GM19397 (cell line): Measurements from ENCODE around the gene PDIA6.
"Not testable (repeated sequence)": the region's sequence is repeated elsewhere in the genome, so short reads cannot be mapped to it uniquely, and the experiment has no call there.

Source experiments
- ATAC-seq: cut with Tn5 transposase; IDR thresholded peaks from one replicate; pipeline ENCODE4 v1.9.1; 2021; ENCODE audit warnings: mild to moderate bottlenecking, moderate library complexity; ENCODE audit not compliant: unreplicated experiment

The PDIA6 gene

DNA sequence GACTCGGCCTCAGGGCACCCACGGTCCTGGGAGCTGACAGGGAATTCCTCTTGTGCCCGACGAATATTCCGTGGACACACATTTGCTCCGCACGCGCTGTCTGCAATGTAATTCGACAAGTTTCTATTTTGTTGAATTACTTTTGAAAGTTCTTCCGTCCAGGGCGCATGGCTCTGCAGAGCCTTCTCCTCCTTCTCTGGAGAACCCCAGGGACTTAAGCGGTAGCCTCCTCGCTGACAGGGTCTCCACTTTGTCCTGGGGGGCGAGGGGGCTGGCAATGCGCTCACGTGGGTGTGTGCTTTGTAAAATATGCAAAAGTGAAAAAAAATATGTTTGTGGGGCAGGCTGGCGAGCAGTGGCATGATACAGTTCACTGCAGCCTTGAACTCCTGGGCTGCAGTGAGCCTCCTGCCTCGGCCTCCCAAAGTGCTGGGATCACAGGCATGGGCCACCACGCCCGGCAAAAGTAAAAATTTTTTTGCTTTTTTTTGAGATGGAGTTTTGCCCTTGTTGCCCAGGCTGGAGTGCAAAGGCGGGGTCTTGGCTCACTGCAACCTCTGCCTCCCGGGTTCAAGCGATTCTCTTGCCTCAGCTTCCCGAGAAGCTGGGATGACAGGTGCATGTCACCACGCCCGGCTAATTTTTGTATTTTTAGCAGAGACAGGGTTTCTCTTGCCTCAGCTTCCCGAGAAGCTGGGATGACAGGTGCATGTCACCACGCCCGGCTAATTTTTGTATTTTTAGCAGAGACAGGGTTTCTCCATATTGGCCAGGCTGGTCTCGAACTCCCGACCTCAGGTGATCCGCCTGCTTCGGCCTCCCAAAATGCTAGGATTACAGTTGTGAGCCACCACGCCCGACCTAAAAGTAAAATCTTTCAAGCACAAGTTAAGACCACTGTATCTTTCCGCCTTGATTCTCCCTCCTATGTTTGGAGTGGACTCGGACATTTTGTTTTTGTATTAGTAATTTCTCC, 866 bp upstream of the PDIA6 start:
- ATAC-seq: not testable (repeated sequence)

DNA sequence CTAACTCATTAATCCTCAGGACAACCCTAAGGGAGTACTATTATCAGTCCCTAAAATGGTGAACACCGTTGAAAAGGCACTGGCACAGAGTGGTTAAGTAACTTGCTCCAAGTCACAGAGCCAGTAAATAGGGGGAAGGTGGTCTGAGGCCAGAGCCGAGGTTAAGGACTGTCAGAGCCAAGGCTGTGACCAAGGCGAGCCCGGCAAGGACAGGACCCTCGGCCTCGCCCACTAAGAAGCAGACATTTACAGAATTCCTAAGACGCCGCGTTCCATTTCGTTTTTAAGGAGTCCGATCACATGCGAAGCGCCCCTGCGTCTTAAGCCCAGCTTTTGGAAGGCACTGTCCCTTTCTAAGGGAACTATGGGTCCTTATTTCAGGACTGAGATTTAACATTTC, 1.1 kb downstream of the PDIA6 start:
- ATAC-seq: no peak

DNA sequence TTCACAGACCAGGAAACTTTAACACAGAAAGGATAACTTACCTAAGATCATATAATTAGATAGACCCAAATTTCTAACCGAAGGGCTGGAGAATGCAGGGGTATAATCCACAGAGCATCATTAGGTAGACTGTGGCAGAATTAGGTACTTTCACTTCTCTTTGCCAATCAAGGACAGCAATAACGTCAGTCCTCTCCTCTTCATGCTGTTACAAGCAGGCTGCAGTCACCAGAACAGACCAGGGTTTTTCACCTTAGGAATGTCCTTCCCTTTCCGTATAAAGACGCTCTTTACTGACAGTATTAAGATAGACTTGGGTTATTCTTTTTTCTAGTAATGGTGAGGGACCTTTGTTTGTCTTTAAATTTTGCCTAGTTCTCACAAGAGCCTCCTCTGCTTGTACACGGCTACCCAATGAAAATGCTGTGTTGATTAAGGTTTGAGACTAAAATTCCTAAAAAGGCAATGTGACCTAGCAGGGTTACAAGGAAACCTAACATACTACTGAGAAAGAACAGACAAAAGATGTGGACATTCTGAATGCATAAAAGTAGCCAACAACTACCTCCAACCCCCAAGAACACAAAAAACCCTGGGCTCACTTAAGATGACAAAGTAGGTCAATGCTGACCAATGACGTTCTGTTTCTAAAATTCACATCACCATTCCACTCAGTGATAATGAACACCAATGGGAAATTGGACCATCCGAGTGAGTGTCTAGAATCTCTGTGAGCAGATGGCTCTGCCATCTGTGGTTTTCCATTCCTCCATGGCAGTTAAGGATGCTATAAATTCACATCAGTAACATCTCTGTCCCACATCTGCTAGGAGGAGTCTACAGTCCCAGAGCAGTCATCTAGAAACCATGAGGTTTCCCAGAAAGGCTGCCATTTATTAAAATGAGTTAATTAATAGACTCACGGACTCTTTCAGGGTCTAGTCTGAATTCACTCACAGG, 2.1 kb downstream of the PDIA6 start:
- ATAC-seq: no peak

DNA sequence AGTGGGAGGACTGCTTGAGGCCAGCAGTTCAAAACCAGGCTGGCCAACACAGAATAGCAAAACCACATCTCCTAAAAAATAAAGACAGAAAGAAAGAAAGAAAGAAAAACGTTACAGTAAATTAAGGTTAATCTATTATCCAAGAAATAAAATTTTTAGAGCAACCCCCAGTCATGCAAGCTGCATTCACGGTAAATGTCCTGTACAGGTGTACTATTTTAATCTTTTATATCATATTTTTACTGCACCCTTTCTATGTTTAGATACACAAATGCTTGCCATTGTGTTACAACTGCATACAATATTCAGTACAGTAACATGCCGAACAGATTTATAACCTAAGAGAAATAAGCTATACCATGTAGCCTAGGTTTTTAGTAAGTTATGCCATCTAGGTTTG, 6.0 kb downstream of the PDIA6 start:
- no peak for ATAC-seq

DNA sequence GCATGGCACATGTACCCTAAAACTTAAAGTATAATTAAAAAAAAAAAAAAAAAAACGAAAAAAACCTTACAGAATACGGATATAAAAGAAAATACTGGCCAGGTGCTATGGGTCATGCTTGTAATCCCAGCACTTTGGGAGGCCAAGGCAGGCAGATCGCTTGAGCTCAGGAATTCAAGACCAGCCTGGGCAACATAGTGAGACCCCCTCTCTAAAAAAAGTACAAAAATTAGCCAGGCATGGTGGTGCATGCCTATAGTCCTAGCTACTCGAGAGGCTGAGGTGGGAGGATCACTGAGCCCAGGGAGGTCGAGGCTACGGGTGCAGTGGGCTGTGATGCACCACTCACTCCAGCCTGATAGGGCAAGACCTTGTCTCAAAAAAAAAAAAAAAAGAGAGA, 6.6 kb downstream of the PDIA6 start:
- not testable (repeated sequence) for ATAC-seq

DNA sequence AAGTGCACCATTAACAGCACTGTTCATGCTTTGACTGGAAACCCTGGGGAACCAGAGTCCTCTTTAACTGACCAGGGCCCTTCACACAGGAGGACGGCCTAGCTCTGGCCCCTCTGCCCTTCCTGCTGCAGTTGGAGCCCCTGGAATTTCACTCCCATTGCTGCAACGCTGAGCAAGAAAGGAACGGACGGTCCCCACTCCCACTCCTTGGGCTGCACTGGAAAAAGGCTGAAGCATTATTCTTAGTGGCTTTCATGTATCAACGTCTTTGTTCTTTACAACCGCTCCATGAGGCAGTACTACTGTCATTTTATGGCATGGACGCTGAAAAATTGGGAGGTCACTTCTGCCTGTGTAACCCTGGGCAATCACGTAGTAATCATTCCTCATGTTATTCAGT, 9.9 kb downstream of the PDIA6 start:
- no peak for ATAC-seq

DNA sequence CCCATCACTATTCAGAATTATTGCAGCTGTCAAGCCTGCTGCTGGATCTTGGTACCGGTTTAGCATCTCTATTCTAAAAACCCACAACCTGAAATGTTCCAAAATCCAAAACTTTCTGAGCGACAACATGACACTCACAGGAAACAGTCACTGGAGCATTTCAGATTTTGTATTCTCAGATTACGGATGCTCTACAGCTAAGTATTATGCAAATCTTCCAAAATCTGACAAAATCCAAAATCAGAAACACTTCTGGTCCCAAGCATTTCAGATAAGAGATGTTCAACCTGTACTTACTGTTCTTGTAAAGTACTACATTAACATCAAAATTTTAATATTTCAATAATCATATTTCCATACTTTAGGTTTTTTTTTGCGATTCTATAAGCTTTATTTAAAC, 12.4 kb downstream of the PDIA6 start:
- no peak for ATAC-seq

DNA sequence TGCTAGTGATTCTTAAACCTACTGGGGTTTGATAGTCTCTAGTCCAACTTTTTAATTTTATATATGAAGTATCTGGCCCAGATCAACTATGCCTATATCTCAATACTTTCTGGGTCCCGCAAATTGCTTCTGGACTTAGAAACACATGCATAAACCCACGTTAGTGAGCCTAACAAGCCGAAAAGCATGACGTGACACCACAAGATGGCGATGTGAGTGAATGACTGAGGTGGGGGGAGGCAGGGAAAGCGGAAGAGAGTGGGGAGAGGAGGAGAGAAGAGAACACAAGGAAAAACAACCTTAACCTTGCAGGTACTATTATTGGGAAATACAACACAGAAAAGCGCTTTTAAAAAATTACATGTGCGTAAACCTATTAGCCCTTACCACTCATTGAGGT, 13.8 kb downstream of the PDIA6 start:
- ATAC-seq: no peak

DNA sequence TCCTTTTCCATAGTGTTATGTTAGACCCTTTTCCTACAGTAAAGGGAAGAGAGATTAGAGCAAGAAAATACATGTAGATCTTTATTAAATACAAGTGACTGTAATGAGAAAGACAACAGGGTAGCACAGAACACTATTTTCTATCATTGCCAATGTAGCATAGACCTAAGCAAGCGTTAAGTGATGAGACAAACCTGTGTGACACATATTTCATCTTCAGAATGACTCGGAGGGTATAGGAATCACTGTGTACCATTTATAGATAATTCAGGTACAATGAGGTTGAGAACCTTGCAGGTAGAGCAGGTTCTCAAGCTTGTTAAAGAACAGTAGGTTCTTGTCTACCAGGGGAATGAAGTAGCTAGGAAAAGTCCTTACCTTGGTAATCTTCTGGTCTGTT, 15.9 kb downstream of the PDIA6 start:
- ATAC-seq: no peak

DNA sequence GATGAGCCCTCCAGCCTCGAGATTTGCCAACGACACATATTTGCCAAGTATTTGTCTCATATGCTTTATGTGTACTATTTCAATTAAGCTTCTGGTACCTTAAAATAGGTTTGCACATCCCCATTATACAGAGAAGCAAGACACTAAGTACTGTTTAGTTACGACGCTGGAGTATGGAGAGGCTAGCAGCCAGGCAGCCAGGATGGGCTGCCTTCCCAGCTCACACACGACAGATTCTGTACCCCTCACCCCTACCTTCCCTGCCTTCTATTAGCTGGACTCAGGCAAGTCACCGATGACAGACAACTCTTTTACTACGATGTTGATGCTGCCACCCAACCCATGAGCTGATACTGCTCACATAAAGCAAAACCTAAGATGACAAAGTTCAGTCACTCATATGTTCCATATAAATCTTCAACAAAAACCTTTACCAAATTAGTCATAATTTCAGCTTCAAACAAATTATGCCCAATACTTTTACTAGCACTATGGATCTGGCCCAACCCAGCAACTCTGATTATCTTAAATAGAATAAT, 17.0 kb downstream of the PDIA6 start:
- no peak for ATAC-seq

DNA sequence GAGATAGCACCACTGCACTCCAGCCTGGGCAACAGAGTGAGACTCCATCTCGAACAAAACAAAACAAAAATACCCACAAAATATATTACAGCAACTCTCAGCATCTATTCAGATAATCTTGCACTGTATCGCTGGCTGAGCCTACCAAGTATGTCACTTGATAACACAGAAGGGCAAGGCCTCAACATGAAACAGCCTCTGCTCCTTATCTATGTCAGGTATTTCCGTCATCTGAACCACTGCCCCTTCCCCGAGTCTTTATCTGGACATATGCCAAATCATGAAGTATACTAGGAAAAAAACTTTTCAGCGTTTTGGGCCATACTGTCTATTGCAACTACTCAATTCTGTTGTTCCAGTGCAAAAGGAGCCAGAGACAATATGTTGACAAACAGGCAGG, 17.7 kb downstream of the PDIA6 start:
- ATAC-seq: no peak

DNA sequence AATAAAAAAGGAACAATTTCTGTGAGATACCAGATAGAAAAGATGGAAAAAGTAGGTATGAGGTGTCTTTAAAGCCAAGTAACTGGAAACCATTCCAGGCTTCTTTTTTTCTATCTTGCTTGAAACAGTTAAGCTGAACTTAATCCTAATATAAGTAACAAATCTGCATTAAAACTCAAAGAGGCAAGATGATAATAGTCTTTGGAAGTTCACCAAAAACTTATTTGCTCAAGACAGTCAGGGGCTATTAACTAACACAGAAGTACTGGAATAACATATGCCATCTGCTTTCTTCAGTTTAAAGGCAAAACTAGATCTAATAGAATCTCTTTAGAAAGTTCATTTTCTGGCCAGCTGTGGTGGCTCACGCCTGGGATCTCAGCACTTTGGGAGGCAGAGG, 18.8 kb downstream of the PDIA6 start:
- ATAC-seq: no peak

DNA sequence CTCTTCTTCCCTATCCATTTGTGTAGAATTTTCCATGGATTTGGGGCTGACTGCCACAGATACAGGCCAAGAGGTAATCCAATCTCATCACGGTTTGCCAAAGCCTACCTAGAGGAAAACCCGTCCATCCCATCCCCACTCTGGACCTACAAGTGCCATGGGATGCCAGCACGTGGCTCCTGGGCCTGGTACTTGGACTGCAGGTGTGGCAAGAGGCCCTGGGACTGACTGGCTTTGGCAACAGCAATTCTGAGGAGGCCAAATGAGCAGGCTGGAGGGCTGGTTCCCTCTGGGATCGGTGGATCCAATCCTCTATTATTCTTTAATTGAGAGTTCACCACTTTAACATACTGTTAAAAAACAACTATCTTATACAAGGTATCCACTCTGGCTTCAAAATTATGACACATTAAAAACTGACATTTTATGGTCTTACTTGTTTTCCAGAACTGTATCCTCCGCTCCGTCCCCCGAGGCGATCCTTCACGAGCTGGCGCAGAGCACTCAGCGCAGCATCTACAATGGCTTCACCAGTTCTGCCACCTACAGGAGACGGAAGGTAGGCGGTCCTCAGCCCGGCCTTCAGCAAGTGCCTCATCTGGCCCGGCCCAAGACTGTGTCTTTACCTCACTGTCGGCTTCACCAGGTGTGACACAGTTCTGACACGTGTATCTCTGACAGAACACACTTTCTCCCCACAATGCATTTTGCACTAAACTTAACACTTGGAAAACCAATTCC, 19.8 kb downstream of the PDIA6 start:
- no peak for ATAC-seq

DNA sequence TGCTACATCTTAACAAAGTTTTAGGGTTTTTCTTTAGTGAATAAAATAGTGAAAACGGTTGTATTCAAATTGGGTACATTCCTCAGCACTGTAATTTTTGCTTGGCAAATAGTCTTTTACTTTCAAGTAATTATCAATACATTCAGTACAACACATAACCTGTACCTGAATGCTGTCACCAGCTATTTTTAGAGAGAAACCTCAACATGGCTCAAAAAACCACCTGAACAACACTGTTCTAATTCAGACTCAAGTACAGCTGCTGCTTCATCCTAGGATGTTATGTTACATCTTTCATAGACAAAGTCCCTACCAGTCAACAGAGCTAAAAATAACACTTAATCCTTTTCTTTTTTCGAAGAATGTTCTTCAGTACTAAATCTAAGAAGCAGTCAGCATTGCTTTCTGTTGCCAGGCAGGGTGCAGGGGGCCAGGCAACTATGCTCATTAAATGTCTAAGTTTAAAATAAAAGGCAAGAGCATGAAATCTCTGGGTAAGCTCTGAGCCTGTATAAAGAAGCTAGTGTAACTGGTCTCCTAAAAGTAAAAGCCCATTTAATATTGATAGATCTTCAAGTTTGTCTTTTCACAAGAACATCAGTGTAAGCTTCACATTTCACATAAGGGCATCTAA, 20.5 kb downstream of the PDIA6 start:
- ATAC-seq: no peak

DNA sequence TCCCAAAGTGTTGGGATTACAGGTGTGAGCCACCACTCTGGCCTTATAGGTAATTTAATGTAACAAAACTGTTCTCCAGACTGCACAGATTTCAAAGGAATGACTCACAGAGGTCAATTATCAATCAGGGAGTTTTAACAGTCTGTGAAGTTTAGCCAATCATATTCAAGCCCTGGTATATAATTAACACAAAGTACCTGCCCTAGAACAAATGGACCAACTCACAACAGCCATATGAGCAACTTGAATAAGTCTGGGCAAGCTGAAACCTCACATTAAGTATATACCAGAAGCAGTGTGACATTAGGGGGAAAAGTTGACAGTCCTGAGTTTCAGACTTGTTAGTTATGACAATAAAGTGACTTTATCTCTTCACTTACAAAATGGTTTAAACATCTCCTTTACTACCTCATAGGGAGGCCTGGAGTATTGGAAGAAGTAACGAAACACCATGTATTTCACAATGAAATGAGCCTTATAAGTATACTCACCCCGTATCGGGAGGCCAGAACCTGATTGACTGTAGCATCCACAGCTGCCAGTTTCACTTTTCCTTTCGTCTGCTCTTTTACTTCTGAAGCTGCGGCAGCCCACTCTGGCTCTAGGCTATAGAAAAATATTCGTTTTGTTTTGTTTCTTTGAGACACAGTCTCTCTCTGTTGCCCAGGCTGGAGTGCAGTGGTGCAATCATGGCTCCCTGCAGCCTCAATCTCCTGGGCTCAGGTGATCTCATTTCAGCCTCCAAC, 22.2 kb downstream of the PDIA6 start:
- no peak for ATAC-seq

DNA sequence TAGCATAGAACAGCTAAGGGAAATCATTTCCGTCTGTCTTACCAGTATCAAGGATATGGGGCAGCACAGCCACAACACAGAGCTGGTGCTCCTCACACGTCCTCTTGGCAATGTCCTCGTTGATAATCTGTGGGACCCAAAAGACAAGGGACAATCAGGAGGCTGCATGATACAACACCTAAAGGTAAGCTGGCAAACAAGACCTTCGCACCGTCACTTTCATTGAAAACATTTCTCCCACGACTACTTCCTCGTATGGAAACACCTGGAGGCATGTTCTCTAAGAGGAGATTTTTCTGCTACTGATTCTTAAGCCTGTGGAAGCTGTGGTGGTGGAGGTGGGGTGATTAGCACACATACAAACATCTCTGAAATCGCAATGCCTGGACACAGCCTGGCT, 23.7 kb downstream of the PDIA6 start:
- no peak for ATAC-seq

DNA sequence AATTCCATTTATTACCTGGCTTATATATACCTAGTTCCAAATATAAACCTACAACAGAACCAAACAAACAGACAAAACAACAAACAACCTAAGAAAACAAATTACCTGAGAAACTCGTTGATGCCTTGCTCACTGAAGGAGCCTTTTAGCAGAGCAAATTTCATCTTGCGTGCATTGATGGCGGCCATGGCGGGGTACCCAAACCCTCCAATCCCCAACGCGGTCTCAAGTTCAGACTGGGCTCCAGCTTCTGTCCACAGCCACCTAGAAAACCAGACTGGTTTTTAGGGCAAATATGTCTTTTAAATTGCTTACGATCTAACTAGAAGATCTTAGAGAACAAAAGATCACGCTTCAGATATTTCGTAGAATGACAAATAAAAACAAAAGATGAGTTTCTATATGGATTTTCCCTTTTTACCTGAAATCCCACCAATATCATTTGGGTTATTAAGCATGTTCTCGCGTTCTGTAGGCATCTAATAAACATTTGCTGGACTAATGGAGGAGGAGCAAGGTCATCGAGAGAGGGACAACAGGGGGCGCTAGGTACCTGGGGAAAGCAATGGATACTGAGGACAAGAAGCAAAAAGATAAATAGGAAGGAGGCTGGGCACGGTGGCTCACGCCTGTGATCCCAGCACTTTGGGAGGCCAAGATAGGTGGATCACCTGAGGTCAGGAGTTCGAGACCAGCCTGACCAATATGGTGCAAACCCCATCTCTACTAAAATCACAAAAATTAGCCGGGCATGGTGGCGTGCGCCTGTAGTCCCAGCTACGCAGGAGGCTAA, 25.2 kb downstream of the PDIA6 start:
- no peak for ATAC-seq

DNA sequence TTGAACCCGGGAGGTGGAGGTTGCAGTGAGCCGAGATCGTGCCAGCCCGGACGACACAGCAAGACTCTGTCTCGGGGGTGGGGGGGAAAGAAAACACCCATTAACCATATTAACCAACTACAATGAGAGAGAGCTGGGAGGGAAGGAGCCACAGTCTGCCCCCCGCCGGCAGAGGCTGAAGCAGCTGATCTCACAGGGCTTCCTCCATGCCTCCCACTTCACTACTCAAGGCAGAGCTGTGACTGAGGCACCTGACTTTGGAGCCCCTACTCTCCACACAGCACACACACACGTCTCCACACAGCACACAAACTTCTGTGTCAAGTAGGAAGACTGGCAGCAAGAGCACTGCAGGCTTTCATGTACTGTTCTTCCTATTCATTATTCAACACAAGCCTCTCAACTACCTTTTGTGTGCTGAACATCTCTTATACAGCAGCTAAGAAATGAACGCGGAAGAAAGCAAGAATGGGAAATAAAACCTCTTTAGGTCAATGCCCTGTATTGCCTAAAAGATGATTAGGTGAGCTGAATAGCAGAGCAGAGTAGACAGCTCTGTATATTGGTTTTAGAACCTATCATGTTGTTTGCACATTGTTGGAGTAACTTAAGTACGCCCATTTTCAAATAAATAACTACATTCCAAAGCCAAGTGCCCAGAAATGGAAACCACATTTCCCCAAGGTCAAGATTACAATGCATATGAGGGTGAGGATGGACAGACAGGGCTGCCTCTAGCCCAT, 26.2 kb downstream of the PDIA6 start:
- ATAC-seq: no peak
